ENCODE data around the gene PARVB.

Gene PARVB

GRCh38 chr22:44067033-44067432 lies 42.9 kb downstream of the PARVB start:
- H3K4me3 ChIP-seq (ENCODE audit: control insufficient read depth, low read depth, low read length), result no peak overlapping the region
- DNase-seq (ENCODE audit: low read depth), result no peak
- TF ChIP-seq, protein P1, sequence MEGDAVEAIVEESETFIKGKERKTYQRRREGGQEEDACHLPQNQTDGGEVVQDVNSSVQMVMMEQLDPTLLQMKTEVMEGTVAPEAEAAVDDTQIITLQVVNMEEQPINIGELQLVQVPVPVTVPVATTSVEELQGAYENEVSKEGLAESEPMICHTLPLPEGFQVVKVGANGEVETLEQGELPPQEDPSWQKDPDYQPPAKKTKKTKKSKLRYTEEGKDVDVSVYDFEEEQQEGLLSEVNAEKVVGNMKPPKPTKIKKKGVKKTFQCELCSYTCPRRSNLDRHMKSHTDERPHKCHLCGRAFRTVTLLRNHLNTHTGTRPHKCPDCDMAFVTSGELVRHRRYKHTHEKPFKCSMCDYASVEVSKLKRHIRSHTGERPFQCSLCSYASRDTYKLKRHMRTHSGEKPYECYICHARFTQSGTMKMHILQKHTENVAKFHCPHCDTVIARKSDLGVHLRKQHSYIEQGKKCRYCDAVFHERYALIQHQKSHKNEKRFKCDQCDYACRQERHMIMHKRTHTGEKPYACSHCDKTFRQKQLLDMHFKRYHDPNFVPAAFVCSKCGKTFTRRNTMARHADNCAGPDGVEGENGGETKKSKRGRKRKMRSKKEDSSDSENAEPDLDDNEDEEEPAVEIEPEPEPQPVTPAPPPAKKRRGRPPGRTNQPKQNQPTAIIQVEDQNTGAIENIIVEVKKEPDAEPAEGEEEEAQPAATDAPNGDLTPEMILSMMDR (conservative IDR thresholded peaks at IDR 0.05; ENCODE audit: control insufficient read depth, insufficient read depth, low read depth, low read length), result no peak

DNA sequence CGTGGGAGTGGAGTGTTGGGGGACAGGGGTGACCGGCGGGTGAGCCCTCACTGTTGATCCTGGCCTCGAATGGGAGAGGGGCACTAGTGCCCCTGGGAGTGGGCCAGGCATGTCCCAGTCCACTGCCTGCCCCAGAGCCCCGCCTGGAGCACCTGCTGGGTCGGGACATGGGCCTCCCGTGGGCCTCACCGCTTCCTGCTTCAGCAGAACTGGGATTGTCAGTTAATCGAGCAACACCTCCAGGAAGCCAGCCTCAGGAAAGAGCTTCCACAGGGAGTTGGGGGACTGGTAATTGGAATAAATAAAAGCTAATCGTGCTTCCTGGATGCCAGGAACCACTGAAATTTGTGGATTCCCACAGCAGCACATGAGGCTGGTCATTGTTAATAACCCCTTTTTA lies 43.8 kb downstream of the PARVB start:
- no peak for DNase-seq (ENCODE audit: low read depth)
- H3K4me3 ChIP-seq (ENCODE audit: control insufficient read depth, low read depth, low read length), result no peak overlapping the region
- TF ChIP-seq, protein P1 (conservative IDR thresholded peaks at IDR 0.05; ENCODE audit: control insufficient read depth, insufficient read depth, low read depth, low read length), result no peak

DNA sequence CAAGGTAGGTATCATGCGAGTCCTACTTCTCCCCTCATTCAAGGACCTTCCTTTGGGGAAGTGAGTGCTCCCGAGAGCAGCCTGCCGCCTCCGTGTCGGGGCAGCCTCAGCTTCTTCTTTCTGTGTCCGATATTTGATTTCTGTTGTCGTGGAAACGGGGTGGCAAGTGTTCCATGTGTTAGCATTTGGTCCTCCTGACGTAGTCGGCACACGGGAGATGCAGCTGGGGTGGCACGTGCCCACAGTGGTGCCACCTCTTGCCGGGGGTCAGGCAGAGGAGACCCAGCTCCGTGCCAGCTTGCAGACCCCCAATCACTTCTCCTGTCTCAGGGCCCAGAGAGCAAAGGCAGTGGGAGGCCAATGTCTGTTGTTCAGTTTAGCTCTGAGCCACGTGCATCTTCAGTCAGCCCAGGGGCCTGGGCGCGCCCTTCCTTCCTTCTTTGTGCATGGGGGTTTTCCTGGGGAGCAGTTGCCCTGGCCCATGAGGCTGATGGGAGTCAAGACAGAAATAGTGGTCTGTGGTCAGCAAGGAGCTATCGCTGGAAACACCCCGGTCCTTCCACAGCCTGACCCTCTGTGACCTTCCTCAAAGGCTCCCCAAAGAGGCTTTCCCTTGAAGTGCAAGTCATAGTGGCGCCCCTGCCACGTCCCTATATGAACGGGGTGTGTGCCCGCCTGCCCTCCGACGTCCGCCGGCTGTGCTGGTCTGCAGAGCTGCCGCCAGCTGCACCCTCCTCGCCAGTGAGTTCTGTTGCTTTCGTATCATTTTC lies 44.5 kb downstream of the PARVB start:
- no peak overlapping the region for H3K4me3 ChIP-seq (ENCODE audit: control insufficient read depth, low read depth, low read length)
- TF ChIP-seq, protein P1 (conservative IDR thresholded peaks at IDR 0.05; ENCODE audit: control insufficient read depth, insufficient read depth, low read depth, low read length), result no peak
- no peak for DNase-seq (ENCODE audit: low read depth)

GRCh38 chr22:44070029-44070428 lies 45.9 kb downstream of the PARVB start:
- H3K4me3 ChIP-seq (ENCODE audit: control insufficient read depth, low read depth, low read length), result no peak overlapping the region
- TF ChIP-seq, protein P1 (conservative IDR thresholded peaks at IDR 0.05; ENCODE audit: control insufficient read depth, insufficient read depth, low read depth, low read length), result no peak
- DNase-seq (ENCODE audit: low read depth), result no peak

DNA sequence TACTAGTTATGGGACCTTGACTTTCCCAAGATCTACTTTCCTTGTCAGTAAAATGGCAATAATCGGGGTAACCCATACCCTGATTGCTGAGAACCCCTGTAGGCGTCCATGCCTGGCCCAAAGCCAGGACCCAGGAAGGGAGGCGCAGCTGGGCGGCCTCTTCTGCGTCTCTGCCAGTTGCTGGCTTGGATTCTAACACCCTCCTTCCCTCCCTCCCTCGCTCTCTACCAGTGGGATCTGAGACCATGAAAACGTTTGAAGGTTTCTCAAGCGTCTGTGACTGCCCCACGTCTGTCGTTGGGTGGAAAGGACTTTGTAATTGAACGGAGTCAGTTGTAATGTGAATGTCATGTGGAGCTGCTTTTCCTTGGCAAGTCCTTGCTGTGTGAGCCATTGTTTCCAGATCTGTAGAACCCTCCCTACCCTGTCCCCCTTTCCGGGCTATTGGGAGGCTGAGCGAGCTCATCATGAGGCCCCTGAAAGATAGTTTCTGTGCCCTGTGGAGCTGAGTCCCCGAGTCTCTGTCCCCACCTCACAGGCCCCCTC lies 47.8 kb downstream of the PARVB start:
- no peak for DNase-seq (ENCODE audit: low read depth)
- TF ChIP-seq, protein P1 (conservative IDR thresholded peaks at IDR 0.05; ENCODE audit: control insufficient read depth, insufficient read depth, low read depth, low read length), result no peak
- H3K4me3 ChIP-seq (ENCODE audit: control insufficient read depth, low read depth, low read length), result no peak overlapping the region

GRCh38 chr22:44074337-44074984 lies 50.4 kb downstream of the PARVB start:
- no peak overlapping the region for H3K4me3 ChIP-seq (ENCODE audit: control insufficient read depth, low read depth, low read length)
- TF ChIP-seq, protein P1 (conservative IDR thresholded peaks at IDR 0.05; ENCODE audit: control insufficient read depth, insufficient read depth, low read depth, low read length), result no peak
- no peak for DNase-seq (ENCODE audit: low read depth)

Data from fibroblast of mammary gland (primary cell).